GM12878 (cell line): ENCODE measurements around the gene MYD88. TPM values are rescaled to one million over a fixed set of nuclear protein-coding genes. Genes with fewer than 3 reads are reported as not detected.

Experiments
- BCL11A ChIP-seq: IDR thresholded peaks from 2 replicates; pipeline ENCODE4 v1.6.1; 2011; ENCODE audit warnings: low read depth, low read length
- BCLAF1 ChIP-seq: fragments of 450-650 bp; IDR thresholded peaks from 2 replicates; pipeline ENCODE4 v1.6.1; 2017; ENCODE audit warnings: antibody characterized with exemption, mild to moderate bottlenecking, moderate library complexity
- EZH2 ChIP-seq: IDR thresholded peaks from 2 replicates; pipeline ENCODE4 v1.6.1; 2012; ENCODE audit warnings: low read depth, mild to moderate bottlenecking, control low read depth, inconsistent platforms, low read length, borderline replicate concordance; ENCODE audit not compliant: control insufficient read depth
- FOXM1 ChIP-seq: IDR thresholded peaks from 2 replicates; pipeline ENCODE4 v1.6.1; 2012; ENCODE audit warnings: low read depth, mild to moderate bottlenecking, inconsistent platforms, low read length, moderate library complexity
- NFYB ChIP-seq: IDR thresholded peaks from 2 replicates; pipeline ENCODE4 v1.6.1; 2011; ENCODE audit warnings: low read depth, mild to moderate bottlenecking, low read length, improper control_type of control experiment, moderate library complexity; ENCODE audit not compliant: insufficient read depth
- polyA plus RNA-seq, 11 experiments: library from polyadenylated mRNA; depleted of rRNA in 4 of 11; unstranded in 6 of 11; stranded (reverse) in 5 of 11; fragments of >200 nt; fragmentation: Nextera tagmentation in 4 of 11; fragmentation: Illumina TruSeq in 1 of 11; extraction: Ambion mirVana in 4 of 11; extraction: Trizol in 1 of 11; gene quantifications; 1 replicate in 1 of 11; 2 replicates in 10 of 11; pipeline versions ENCODE4 v1.2.1 to v1.2.3, GENCODE V29; 2011 to 2016; ENCODE audit warnings: inconsistent platforms in 2 of 11, missing spikeins in 2 of 11, low read depth in 1 of 11
- total RNA-seq, 4 experiments: library from RNA; depleted of rRNA in 3 of 4; stranded (reverse); fragments of >200 nt in 3 of 4; fragmentation: Illumina TruSeq in 1 of 4; extraction: Trizol in 1 of 4; gene quantifications; 2 replicates each; pipeline versions ENCODE4 v1.2.1 to v1.2.3, GENCODE V29; 2013 to 2021
- TF ChIP-seq, protein P1 (sequence below): fragments of 150-350 bp; IDR thresholded peaks from 2 replicates; pipeline ENCODE4 v1.6.1; 2014; ENCODE audit warnings: mild to moderate bottlenecking, low read depth, low read length
- TF ChIP-seq, protein P2 (sequence below): IDR thresholded peaks from 2 replicates; pipeline ENCODE4 v1.6.1; 2012; ENCODE audit warnings: improper control_type of control experiment, low read depth, low read length; ENCODE audit not compliant: insufficient replicate concordance
- TF ChIP-seq, protein P3 (sequence below): fragments of 450-650 bp; formaldehyde crosslinking; IDR thresholded peaks from 2 replicates; pipeline ENCODE4 v1.4.0; 2020; ENCODE audit warnings: mild to moderate bottlenecking, moderate library complexity

Gene MYD88
- total and polyA plus RNA-seq, 10 of the 15 experiments (the other 5 are each of a cell fraction or from before 2014, with no cell fraction given) = 5.5 to 84.8 (median 67.5) TPM

- TF ChIP-seq, protein P1, sequence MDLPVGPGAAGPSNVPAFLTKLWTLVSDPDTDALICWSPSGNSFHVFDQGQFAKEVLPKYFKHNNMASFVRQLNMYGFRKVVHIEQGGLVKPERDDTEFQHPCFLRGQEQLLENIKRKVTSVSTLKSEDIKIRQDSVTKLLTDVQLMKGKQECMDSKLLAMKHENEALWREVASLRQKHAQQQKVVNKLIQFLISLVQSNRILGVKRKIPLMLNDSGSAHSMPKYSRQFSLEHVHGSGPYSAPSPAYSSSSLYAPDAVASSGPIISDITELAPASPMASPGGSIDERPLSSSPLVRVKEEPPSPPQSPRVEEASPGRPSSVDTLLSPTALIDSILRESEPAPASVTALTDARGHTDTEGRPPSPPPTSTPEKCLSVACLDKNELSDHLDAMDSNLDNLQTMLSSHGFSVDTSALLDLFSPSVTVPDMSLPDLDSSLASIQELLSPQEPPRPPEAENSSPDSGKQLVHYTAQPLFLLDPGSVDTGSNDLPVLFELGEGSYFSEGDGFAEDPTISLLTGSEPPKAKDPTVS = no peak
- TF ChIP-seq NFYB = no peak
- TF ChIP-seq, protein P2, sequence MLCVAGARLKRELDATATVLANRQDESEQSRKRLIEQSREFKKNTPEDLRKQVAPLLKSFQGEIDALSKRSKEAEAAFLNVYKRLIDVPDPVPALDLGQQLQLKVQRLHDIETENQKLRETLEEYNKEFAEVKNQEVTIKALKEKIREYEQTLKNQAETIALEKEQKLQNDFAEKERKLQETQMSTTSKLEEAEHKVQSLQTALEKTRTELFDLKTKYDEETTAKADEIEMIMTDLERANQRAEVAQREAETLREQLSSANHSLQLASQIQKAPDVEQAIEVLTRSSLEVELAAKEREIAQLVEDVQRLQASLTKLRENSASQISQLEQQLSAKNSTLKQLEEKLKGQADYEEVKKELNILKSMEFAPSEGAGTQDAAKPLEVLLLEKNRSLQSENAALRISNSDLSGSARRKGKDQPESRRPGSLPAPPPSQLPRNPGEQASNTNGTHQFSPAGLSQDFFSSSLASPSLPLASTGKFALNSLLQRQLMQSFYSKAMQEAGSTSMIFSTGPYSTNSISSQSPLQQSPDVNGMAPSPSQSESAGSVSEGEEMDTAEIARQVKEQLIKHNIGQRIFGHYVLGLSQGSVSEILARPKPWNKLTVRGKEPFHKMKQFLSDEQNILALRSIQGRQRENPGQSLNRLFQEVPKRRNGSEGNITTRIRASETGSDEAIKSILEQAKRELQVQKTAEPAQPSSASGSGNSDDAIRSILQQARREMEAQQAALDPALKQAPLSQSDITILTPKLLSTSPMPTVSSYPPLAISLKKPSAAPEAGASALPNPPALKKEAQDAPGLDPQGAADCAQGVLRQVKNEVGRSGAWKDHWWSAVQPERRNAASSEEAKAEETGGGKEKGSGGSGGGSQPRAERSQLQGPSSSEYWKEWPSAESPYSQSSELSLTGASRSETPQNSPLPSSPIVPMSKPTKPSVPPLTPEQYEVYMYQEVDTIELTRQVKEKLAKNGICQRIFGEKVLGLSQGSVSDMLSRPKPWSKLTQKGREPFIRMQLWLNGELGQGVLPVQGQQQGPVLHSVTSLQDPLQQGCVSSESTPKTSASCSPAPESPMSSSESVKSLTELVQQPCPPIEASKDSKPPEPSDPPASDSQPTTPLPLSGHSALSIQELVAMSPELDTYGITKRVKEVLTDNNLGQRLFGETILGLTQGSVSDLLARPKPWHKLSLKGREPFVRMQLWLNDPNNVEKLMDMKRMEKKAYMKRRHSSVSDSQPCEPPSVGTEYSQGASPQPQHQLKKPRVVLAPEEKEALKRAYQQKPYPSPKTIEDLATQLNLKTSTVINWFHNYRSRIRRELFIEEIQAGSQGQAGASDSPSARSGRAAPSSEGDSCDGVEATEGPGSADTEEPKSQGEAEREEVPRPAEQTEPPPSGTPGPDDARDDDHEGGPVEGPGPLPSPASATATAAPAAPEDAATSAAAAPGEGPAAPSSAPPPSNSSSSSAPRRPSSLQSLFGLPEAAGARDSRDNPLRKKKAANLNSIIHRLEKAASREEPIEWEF = no peak
- TF ChIP-seq, protein P3, sequence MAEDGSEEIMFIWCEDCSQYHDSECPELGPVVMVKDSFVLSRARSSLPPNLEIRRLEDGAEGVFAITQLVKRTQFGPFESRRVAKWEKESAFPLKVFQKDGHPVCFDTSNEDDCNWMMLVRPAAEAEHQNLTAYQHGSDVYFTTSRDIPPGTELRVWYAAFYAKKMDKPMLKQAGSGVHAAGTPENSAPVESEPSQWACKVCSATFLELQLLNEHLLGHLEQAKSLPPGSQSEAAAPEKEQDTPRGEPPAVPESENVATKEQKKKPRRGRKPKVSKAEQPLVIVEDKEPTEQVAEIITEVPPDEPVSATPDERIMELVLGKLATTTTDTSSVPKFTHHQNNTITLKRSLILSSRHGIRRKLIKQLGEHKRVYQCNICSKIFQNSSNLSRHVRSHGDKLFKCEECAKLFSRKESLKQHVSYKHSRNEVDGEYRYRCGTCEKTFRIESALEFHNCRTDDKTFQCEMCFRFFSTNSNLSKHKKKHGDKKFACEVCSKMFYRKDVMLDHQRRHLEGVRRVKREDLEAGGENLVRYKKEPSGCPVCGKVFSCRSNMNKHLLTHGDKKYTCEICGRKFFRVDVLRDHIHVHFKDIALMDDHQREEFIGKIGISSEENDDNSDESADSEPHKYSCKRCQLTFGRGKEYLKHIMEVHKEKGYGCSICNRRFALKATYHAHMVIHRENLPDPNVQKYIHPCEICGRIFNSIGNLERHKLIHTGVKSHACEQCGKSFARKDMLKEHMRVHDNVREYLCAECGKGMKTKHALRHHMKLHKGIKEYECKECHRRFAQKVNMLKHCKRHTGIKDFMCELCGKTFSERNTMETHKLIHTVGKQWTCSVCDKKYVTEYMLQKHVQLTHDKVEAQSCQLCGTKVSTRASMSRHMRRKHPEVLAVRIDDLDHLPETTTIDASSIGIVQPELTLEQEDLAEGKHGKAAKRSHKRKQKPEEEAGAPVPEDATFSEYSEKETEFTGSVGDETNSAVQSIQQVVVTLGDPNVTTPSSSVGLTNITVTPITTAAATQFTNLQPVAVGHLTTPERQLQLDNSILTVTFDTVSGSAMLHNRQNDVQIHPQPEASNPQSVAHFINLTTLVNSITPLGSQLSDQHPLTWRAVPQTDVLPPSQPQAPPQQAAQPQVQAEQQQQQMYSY (CRISPR knock-in tag) = no peak
- TF ChIP-seq BCL11A = no peak
- TF ChIP-seq BCLAF1 = no peak
- no peak for TF ChIP-seq EZH2
- no peak for TF ChIP-seq FOXM1
Observed at GRCh38 chr3:38141952-38142273, 3.5 kb downstream of the MYD88 start (continued).
